ENCODE measurements around the gene PAFAH1B2. TPM values are rescaled to one million over a fixed set of nuclear protein-coding genes. Genes with fewer than 3 reads are reported as not detected.

PAFAH1B2 gene
- total and polyA plus RNA-seq, 8 donors, result 14.9 to 174 (median 32.0) TPM

- 81 to 90% (median 88%) methylated on average over 17 to 19 of the region's 19 CpGs for WGBS, 5 donors
- Histone ChIP-seq H3K27me3 (no peaks in the 10 kb centered on the region), H3K9me3 (no peaks in the 10 kb centered on the region), H3K4me3 (no peak overlapping the region), H3K4me1 (peaks cover 22 to 59% (median 47%) of the 10 kb centered on the region in 4 donors), H3K36me3 (peaks cover 37 to 65% (median 60%) of the 10 kb centered on the region in 4 donors), H3K27ac (peak overlapping the region in 4 of 5 donors; percentile 12 to 94 (median 54))
- TF ChIP-seq EP300 (IDR thresholded peaks at IDR 0.05) (no peak), CTCF (IDR thresholded peaks at IDR 0.05) (no peak), POLR2AphosphoS5 (IDR thresholded peaks at IDR 0.05) (no peak), POLR2A (IDR thresholded peaks at IDR 0.05) (no peak)
- DNase-seq, result no peak
- intact Hi-C loops (cut with DNase I; ENCODE audit: low total_unique reads), result no loop called here
These were observed 51.7 kb downstream of the PAFAH1B2 start for GRCh38 chr11:117195761-117196160.

GRCh38 chr11:117197006-117197405, 52.9 kb downstream of the PAFAH1B2 start:
- DNase-seq, result no peak
- no peak overlapping the region for H3K4me3 ChIP-seq
- TF ChIP-seq POLR2AphosphoS5 (IDR thresholded peaks at IDR 0.05) (no peak), EP300 (IDR thresholded peaks at IDR 0.05) (no peak), POLR2A (IDR thresholded peaks at IDR 0.05) (no peak), CTCF (IDR thresholded peaks at IDR 0.05) (no peak)
- no peaks in the 10 kb centered on the region for H3K27me3 ChIP-seq
- no peaks in the 10 kb centered on the region for H3K9me3 ChIP-seq
- intact Hi-C loops (cut with DNase I; ENCODE audit: low total_unique reads), result no loop called here
- H3K27ac ChIP-seq, result peak overlapping the region in 4 of 5 donors; percentile 87 to 94 (median 91)
- H3K36me3 ChIP-seq, result peaks cover 25 to 61% (median 49%) of the 10 kb centered on the region in 4 donors
- 75 to 86% (median 78%) methylated on average over 7 of the region's 7 CpGs for WGBS, 5 donors
- H3K4me1 ChIP-seq, result peaks cover 22 to 66% (median 54%) of the 10 kb centered on the region in 4 donors

GRCh38 chr11:117197516-117198456, 53.7 kb downstream of the PAFAH1B2 start:
- peak overlapping the region; percentile 16 to 59 (median 54) for H3K4me3 ChIP-seq
- peaks cover 17 to 59% (median 47%) of the 10 kb centered on the region in 4 donors for H3K36me3 ChIP-seq
- DNase-seq, result peak; percentile 57 to 82
- peak overlapping the region; percentile 62 to 94 (median 89) for H3K27ac ChIP-seq
- H3K4me1 ChIP-seq, result peaks cover 22 to 68% (median 58%) of the 10 kb centered on the region in 4 donors
- no peak for TF ChIP-seq EP300 (IDR thresholded peaks at IDR 0.05)
- no peak for TF ChIP-seq POLR2A (IDR thresholded peaks at IDR 0.05)
- peak; percentile 33 to 67 (median 59) for TF ChIP-seq POLR2AphosphoS5 (IDR thresholded peaks at IDR 0.05)
- peak in 5 of 7 experiments; percentile 29 to 55 (median 45) for TF ChIP-seq CTCF (IDR thresholded peaks at IDR 0.05)
- H3K9me3 ChIP-seq, result no peaks in the 10 kb centered on the region
- 26 to 56% (median 32%) methylated on average over 16 to 17 of the region's 17 CpGs for WGBS, 5 donors
- H3K27me3 ChIP-seq, result no peaks in the 10 kb centered on the region
- intact Hi-C loops (cut with DNase I; ENCODE audit: low total_unique reads), result no loop called here

- no peaks in the 10 kb centered on the region for H3K9me3 ChIP-seq
- H3K36me3 ChIP-seq, result peaks cover 17 to 59% (median 47%) of the 10 kb centered on the region in 4 donors
- no peak for DNase-seq
- peak overlapping the region; percentile 62 to 94 (median 89) for H3K27ac ChIP-seq
- H3K4me1 ChIP-seq, result peaks cover 22 to 70% (median 61%) of the 10 kb centered on the region in 4 donors
- WGBS, 5 donors, result 58 to 75% (median 70%) methylated on average over 3 to 4 of the region's 4 CpGs
- no peaks in the 10 kb centered on the region for H3K27me3 ChIP-seq
- TF ChIP-seq EP300 (IDR thresholded peaks at IDR 0.05), result no peak
- no peak for TF ChIP-seq CTCF (IDR thresholded peaks at IDR 0.05)
- TF ChIP-seq POLR2A (IDR thresholded peaks at IDR 0.05), result no peak
- no peak for TF ChIP-seq POLR2AphosphoS5 (IDR thresholded peaks at IDR 0.05)
- peak overlapping the region in 3 of 4 donors; percentile 54 to 59 (median 54) for H3K4me3 ChIP-seq
- intact Hi-C loops (cut with DNase I; ENCODE audit: low total_unique reads), result no loop called here
These were observed 54.5 kb downstream of the PAFAH1B2 start for GRCh38 chr11:117198613-117199012.

Measured in stomach (tissue), 9 donors.